SK-N-SH treated with all-trans-retinoic acid at 6 μM for 48 hours (cell line): ENCODE measurements around the gene ZCCHC14.

Experiments used
- ATAC-seq: fragments of 200-7000 bp; cut with Tn5 transposase; 3 replicates; pipeline ENCODE4 v1.9.1; 2020; ENCODE audit warnings: mild to moderate bottlenecking, moderate library complexity
- ARNTL ChIP-seq: fragments of 450-650 bp; formaldehyde crosslinking; IDR thresholded peaks from 2 replicates; pipeline ENCODE4 v1.5.0; 2020; ENCODE audit warnings: low read depth, mild to moderate bottlenecking, moderate library complexity, borderline replicate concordance
- BACH2 ChIP-seq: fragments of 250-450 bp; sonication (Bioruptor Pico); IDR thresholded peaks from 2 replicates; pipeline ENCODE4 v1.9.0; 2021; ENCODE audit warnings: mild to moderate bottlenecking, borderline replicate concordance
- CSDC2 ChIP-seq: fragments of 250-450 bp; sonication (Bioruptor Pico); IDR thresholded peaks from 2 replicates; pipeline ENCODE4 v1.5.0; 2020; ENCODE audit warnings: mild to moderate bottlenecking, moderate library complexity
- CSRNP3 ChIP-seq: fragments of 250-450 bp; sonication (Bioruptor Pico); IDR thresholded peaks from 2 replicates; pipeline ENCODE4 v1.5.1; 2021; ENCODE audit warnings: mild to moderate bottlenecking, moderate library complexity
- ESRRG ChIP-seq: fragments of 250-450 bp; sonication (Bioruptor Pico); IDR thresholded peaks from 2 replicates; pipeline ENCODE4 v1.6.1; 2021; ENCODE audit warnings: mild to moderate bottlenecking
- GLIS3 ChIP-seq: fragments of 250-450 bp; sonication (Bioruptor Pico); IDR thresholded peaks from 2 replicates; pipeline ENCODE4 v1.5.0; 2020; ENCODE audit warnings: mild to moderate bottlenecking, moderate library complexity
- ISL1 ChIP-seq: fragments of 250-450 bp; sonication (Bioruptor Pico); IDR thresholded peaks from 2 replicates; pipeline ENCODE4 v2.1.2; 2022; ENCODE audit warnings: mild to moderate bottlenecking, moderate library complexity
- OSR1 ChIP-seq: fragments of 250-450 bp; sonication (Bioruptor Pico); IDR thresholded peaks from 2 replicates; pipeline ENCODE4 v1.8.0; 2022; ENCODE audit warnings: moderate library complexity, mild to moderate bottlenecking, inconsistent platforms
- PATZ1 ChIP-seq: fragments of 250-450 bp; sonication (Bioruptor Pico); IDR thresholded peaks from 2 replicates; pipeline ENCODE4 v1.8.0; 2020; ENCODE audit warnings: mild to moderate bottlenecking, moderate library complexity, borderline replicate concordance
- POU6F1 ChIP-seq: fragments of 250-450 bp; sonication (Bioruptor Pico); IDR thresholded peaks from 2 replicates; pipeline ENCODE4 v1.8.0; 2021; ENCODE audit warnings: low read depth, mild to moderate bottlenecking, moderate library complexity, borderline replicate concordance
- PPARA ChIP-seq: fragments of 250-450 bp; sonication (Bioruptor Pico); IDR thresholded peaks from 2 replicates; pipeline ENCODE4 v1.5.0; 2020; ENCODE audit warnings: mild to moderate bottlenecking, borderline replicate concordance
- RARB ChIP-seq: fragments of 250-450 bp; sonication (Bioruptor Pico); IDR thresholded peaks from 2 replicates; pipeline ENCODE4 v1.8.0; 2021; ENCODE audit warnings: mild to moderate bottlenecking, moderate library complexity
- TCF4 ChIP-seq: fragments of 250-450 bp; sonication (Bioruptor Pico); IDR thresholded peaks from 2 replicates; pipeline ENCODE4 v1.8.0; 2021; ENCODE audit warnings: mild to moderate bottlenecking, moderate library complexity, borderline replicate concordance
- TOX ChIP-seq: fragments of 250-450 bp; sonication (Bioruptor Pico); IDR thresholded peaks from 2 replicates; pipeline ENCODE4 v1.8.0; 2021; ENCODE audit warnings: mild to moderate bottlenecking, moderate library complexity, borderline replicate concordance
- TSHZ2 ChIP-seq: fragments of 250-450 bp; sonication (Bioruptor Pico); IDR thresholded peaks from 2 replicates; pipeline ENCODE4 v1.5.0; 2020; ENCODE audit warnings: mild to moderate bottlenecking, moderate library complexity
- ZC3H10 ChIP-seq: fragments of 250-450 bp; sonication (Bioruptor Pico); IDR thresholded peaks from 2 replicates; pipeline ENCODE4 v1.5.1; 2021; ENCODE audit warnings: mild to moderate bottlenecking, moderate library complexity
- ZFP3 ChIP-seq: fragments of 250-450 bp; sonication (Bioruptor Pico); IDR thresholded peaks from 2 replicates; pipeline ENCODE4 v1.5.0; 2020; ENCODE audit warnings: mild to moderate bottlenecking, moderate library complexity
- ZNF565 ChIP-seq: fragments of 450-650 bp; formaldehyde crosslinking; conservative IDR thresholded peaks from 2 replicates; pipeline ENCODE4 v1.5.0; 2020; ENCODE audit warnings: low read depth, mild to moderate bottlenecking, moderate library complexity
- ZNF70 ChIP-seq: fragments of 450-650 bp; formaldehyde crosslinking; IDR thresholded peaks from 2 replicates; pipeline ENCODE4 v1.5.0; 2020; ENCODE audit warnings: mild to moderate bottlenecking, moderate library complexity

The ZCCHC14 gene

GRCh38 chr16:87459027-87459426, 33.8 kb downstream of the ZCCHC14 start (continued):
- no peak for TF ChIP-seq POU6F1 (CRISPR knock-in tag)
- TF ChIP-seq ZNF70, result no peak
- TF ChIP-seq GLIS3 (CRISPR knock-in tag), result no peak
- no peak for TF ChIP-seq CSRNP3
- no peak for TF ChIP-seq BACH2 (CRISPR knock-in tag)
- no peak for TF ChIP-seq PPARA (CRISPR knock-in tag)
- TF ChIP-seq ESRRG, result no peak

GRCh38 chr16:87458424-87458915, 34.4 kb downstream of the ZCCHC14 start:
- TF ChIP-seq OSR1 (CRISPR knock-in tag) (no peak), ZNF565 (CRISPR knock-in tag) (no peak), TOX (CRISPR knock-in tag) (no peak), ZFP3 (CRISPR knock-in tag) (no peak), GLIS3 (CRISPR knock-in tag) (no peak), PPARA (CRISPR knock-in tag) (no peak), ISL1 (CRISPR knock-in tag) (no peak), POU6F1 (CRISPR knock-in tag) (no peak), TSHZ2 (CRISPR knock-in tag) (no peak), TCF4 (peak; percentile 30; the same call in 1 of the 2 replicates), ARNTL (CRISPR knock-in tag) (no peak), ZC3H10 (CRISPR knock-in tag) (0 out of 2 replicates have a peak, but pooled peaks have one; percentile 21)
- ATAC-seq, result peak; percentile 40

- ATAC-seq, result peak; percentile 97
- TF ChIP-seq ISL1 (CRISPR knock-in tag), result peak; percentile 81
- no peak for TF ChIP-seq ESRRG
- TF ChIP-seq CSDC2 (CRISPR knock-in tag), result no peak
- peak; percentile 70; the same call in 1 of the 2 replicates for TF ChIP-seq PATZ1 (CRISPR knock-in tag)
- TF ChIP-seq RARB (CRISPR knock-in tag), result peak; percentile 28; the same call in 1 of the 2 replicates
- TF ChIP-seq ZC3H10 (CRISPR knock-in tag), result peak; percentile 79
- peak; percentile 83; the same call in 1 of the 2 replicates for TF ChIP-seq TOX (CRISPR knock-in tag)
Measured at GRCh38 chr16:87457709-87458423, 35.0 kb downstream of the ZCCHC14 start.
